ENCODE results near the gene LRP1B. TPM values are rescaled to one million over a fixed set of nuclear protein-coding genes. Genes with fewer than 3 reads are reported as not detected.

LRP1B gene
- total RNA-seq, 2 donors from 2014 or later, result 0.79 to 1.8 TPM

DNA sequence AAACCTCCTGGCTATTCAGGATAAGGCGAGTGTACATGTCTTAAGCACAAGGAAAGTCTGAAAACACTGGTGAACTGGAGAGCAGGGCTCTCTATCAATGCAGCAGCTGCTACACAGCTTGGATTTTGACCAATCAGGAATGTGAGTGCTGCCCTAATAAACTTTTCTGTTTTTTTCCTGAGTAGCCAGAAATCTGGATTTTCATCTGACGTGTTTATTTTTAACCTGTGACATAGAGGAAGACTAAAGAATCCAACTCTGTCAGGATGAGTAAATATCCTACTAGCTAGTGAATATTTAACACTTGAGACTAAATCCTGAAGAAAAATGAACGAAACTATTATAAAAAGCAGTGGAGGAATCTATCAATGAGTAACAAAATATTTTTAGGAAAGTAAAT, 1638.9 kb downstream of the LRP1B start:
- WGBS, 2 experiments (ENCODE audit: insufficient coverage in 1 of 2, insufficient read length in 1 of 2), result 82 to 88% methylated on average over 1 to 3 of the region's 3 CpGs
- H3K27me3 Mint-ChIP-seq (ENCODE audit: insufficient read depth), result no peaks in the 10 kb centered on the region
- no peaks in the 10 kb centered on the region for H3K36me3 Mint-ChIP-seq (ENCODE audit: low read depth)
- TF ChIP-seq, protein P1, sequence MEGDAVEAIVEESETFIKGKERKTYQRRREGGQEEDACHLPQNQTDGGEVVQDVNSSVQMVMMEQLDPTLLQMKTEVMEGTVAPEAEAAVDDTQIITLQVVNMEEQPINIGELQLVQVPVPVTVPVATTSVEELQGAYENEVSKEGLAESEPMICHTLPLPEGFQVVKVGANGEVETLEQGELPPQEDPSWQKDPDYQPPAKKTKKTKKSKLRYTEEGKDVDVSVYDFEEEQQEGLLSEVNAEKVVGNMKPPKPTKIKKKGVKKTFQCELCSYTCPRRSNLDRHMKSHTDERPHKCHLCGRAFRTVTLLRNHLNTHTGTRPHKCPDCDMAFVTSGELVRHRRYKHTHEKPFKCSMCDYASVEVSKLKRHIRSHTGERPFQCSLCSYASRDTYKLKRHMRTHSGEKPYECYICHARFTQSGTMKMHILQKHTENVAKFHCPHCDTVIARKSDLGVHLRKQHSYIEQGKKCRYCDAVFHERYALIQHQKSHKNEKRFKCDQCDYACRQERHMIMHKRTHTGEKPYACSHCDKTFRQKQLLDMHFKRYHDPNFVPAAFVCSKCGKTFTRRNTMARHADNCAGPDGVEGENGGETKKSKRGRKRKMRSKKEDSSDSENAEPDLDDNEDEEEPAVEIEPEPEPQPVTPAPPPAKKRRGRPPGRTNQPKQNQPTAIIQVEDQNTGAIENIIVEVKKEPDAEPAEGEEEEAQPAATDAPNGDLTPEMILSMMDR (conservative IDR thresholded peaks at IDR 0.05), result no peak
- peaks cover 2% of the 10 kb centered on the region for H3K9me3 Mint-ChIP-seq
- H3K4me3 ChIP-seq (ENCODE audit: low read length), result no peak overlapping the region
- H3K27ac Mint-ChIP-seq, result no peak overlapping the region
- no peak for DNase-seq
- H3K36me3 ChIP-seq (ENCODE audit: control insufficient read depth, insufficient read depth, low read length), result no peaks in the 10 kb centered on the region
- H3K4me3 Mint-ChIP-seq, result no peak overlapping the region
- H3K9ac ChIP-seq (ENCODE audit: extremely low read depth, low read length, poor library complexity, severe bottlenecking), result no peak overlapping the region
- H3K27me3 ChIP-seq (ENCODE audit: control insufficient read depth, insufficient read depth, low read length, poor library complexity, severe bottlenecking), result no peaks in the 10 kb centered on the region
- no peaks in the 10 kb centered on the region for H3K4me1 ChIP-seq (ENCODE audit: control insufficient read depth, insufficient read depth, low read length)
- H3K4me1 Mint-ChIP-seq, result peaks cover 4% of the 10 kb centered on the region
- no peaks in the 10 kb centered on the region for H3K9me3 ChIP-seq (ENCODE audit: control insufficient read depth, low read length)
- H3K27ac ChIP-seq (ENCODE audit: low read depth, low read length), result no peak overlapping the region

DNA sequence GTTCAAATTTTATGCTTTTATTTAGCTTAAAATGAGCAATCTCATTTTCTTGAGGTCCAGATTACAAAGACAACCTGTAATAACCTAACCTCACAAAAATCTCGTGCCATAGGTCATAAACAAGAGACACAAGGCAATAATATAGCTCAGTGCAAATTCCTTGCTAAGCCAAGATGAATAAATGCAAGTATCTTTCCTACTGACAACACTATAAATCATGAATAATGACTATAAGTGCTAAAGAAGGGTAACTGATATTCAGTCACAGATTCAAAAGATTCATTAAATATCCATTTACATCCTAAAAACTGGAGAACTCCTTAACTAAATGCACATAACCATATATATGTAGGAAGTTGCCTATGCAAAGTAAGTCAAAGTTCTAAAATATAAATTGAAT, 1641.6 kb downstream of the LRP1B start:
- WGBS, 2 experiments (ENCODE audit: insufficient coverage in 1 of 2, insufficient read length in 1 of 2), result 79% methylated on average over 1 of the region's 1 CpG; no CpG with 5 or more reads in 1 of the 2 experiments

DNA sequence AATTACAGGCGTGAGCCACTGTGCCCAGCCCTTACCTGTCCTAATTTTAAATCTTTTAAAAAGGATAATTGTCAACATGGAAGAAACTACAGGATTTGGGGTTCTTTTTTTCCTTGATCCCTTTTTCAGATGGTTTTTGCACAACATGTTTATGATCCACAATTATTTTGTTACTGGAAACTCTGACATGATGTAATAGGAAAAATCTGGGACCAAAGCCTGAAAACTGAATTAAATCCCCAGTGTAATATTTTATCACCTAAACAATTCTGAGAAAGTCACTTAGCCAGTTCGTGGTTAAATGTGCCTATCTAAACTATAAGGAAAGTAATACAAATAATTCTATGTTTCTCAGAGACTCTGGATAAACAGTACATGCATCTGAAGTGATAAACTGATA, 1649.7 kb downstream of the LRP1B start:
- Histone ChIP-seq H3K9ac (ENCODE audit: extremely low read depth, low read length, poor library complexity, severe bottlenecking) (no peak overlapping the region), H3K9me3 (ENCODE audit: control insufficient read depth, low read length) (no peaks in the 10 kb centered on the region), H3K27me3 (ENCODE audit: control insufficient read depth, insufficient read depth, low read length, poor library complexity, severe bottlenecking) (no peaks in the 10 kb centered on the region), H3K4me1 (ENCODE audit: control insufficient read depth, insufficient read depth, low read length) (no peaks in the 10 kb centered on the region), H3K27ac (ENCODE audit: low read depth, low read length) (no peak overlapping the region), H3K4me3 (ENCODE audit: low read length) (no peak overlapping the region), H3K36me3 (ENCODE audit: control insufficient read depth, insufficient read depth, low read length) (no peaks in the 10 kb centered on the region)
- no peaks in the 10 kb centered on the region for H3K27me3 Mint-ChIP-seq (ENCODE audit: insufficient read depth)
- TF ChIP-seq, protein P1 (conservative IDR thresholded peaks at IDR 0.05), result no peak
- H3K36me3 Mint-ChIP-seq (ENCODE audit: low read depth), result no peaks in the 10 kb centered on the region
- H3K4me3 Mint-ChIP-seq, result no peak overlapping the region
- no peak for DNase-seq
- H3K9me3 Mint-ChIP-seq, result no peaks in the 10 kb centered on the region
- WGBS, 2 experiments (ENCODE audit: insufficient coverage in 1 of 2, insufficient read length in 1 of 2), result 93 to 100% methylated on average over 2 of the region's 2 CpGs
- peaks cover 2% of the 10 kb centered on the region for H3K4me1 Mint-ChIP-seq
- no peak overlapping the region for H3K27ac Mint-ChIP-seq

More for the DNA sequence above, 1641.6 kb downstream of the LRP1B start:
- Histone ChIP-seq H3K4me3 (ENCODE audit: low read length) (no peak overlapping the region), H3K27me3 (ENCODE audit: control insufficient read depth, insufficient read depth, low read length, poor library complexity, severe bottlenecking) (no peaks in the 10 kb centered on the region), H3K36me3 (ENCODE audit: control insufficient read depth, insufficient read depth, low read length) (no peaks in the 10 kb centered on the region), H3K4me1 (ENCODE audit: control insufficient read depth, insufficient read depth, low read length) (no peaks in the 10 kb centered on the region), H3K9me3 (ENCODE audit: control insufficient read depth, low read length) (no peaks in the 10 kb centered on the region), H3K9ac (ENCODE audit: extremely low read depth, low read length, poor library complexity, severe bottlenecking) (no peak overlapping the region), H3K27ac (ENCODE audit: low read depth, low read length) (no peak overlapping the region)
- TF ChIP-seq, protein P1 (conservative IDR thresholded peaks at IDR 0.05), result no peak
- H3K36me3 Mint-ChIP-seq (ENCODE audit: low read depth), result no peaks in the 10 kb centered on the region
- no peaks in the 10 kb centered on the region for H3K27me3 Mint-ChIP-seq (ENCODE audit: insufficient read depth)
- no peak overlapping the region for H3K27ac Mint-ChIP-seq
- H3K4me1 Mint-ChIP-seq, result peaks cover 6% of the 10 kb centered on the region
- H3K9me3 Mint-ChIP-seq, result peaks cover under 1% of the 10 kb centered on the region
- no peak overlapping the region for H3K4me3 Mint-ChIP-seq
- DNase-seq, result no peak
